ENCODE measurements around the gene CUX1.
"Not testable (repeated sequence)": the region's sequence is repeated elsewhere in the genome, so short reads cannot be mapped to it uniquely, and the experiment has no call there.

CUX1 gene

DNA sequence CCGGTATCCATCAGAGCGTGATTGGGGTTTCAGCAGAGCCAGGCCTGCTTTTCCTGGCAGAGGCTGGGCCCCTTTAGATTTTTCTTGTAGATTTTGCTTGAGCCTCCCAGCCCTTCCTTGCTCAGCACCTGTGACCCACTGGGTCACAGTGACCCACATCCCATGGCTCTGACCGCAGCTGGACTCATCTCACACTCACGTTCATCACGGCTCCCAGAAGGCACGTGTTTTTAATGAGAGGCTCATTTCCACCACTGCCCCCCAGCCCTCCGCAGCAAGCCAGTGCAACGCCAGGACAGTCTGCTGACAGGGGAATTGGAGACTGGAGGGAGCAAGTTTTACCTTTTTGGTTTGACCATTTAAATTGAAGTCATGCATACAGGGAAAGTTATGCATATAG, 155.7 kb downstream of the CUX1 start:
- intact Hi-C loops (cut with micrococcal nuclease), result no loop called here
- no peaks in the 10 kb centered on the region for H3K27me3 Mint-ChIP-seq
- no peak overlapping the region for H3K4me3 Mint-ChIP-seq
- H3K4me1 Mint-ChIP-seq (ENCODE audit: low read depth), result peaks cover 22% of the 10 kb centered on the region
- peaks cover 20% of the 10 kb centered on the region for H3K36me3 Mint-ChIP-seq (ENCODE audit: low read depth)
- no peaks in the 10 kb centered on the region for H3K9me3 Mint-ChIP-seq
- no peak overlapping the region for H3K27ac Mint-ChIP-seq

DNA sequence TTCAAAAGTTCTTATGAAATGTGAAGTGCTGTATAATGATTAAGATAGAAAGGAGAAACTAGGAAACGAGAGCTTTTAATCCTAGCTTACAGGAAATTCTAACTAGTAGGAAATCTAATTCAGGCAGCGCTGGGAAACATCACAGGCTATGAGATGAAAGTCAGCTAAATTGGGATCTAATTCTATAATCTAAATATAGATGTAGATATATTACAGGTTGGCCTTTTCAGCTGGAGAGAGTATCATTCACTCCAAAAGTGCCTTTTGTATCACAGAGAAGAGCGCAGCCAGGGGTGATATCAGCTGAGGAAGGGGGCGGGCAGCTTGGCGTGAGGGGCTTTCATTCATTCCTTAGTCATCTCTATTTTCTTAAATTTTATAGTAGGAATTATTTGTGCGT, 157.0 kb downstream of the CUX1 start:
- intact Hi-C loops (cut with micrococcal nuclease), result no loop called here
- H3K36me3 Mint-ChIP-seq (ENCODE audit: low read depth), result peaks cover 27% of the 10 kb centered on the region
- H3K27me3 Mint-ChIP-seq, result no peaks in the 10 kb centered on the region
- no peaks in the 10 kb centered on the region for H3K9me3 Mint-ChIP-seq
- no peak overlapping the region for H3K27ac Mint-ChIP-seq
- no peak overlapping the region for H3K4me3 Mint-ChIP-seq
- peaks cover 22% of the 10 kb centered on the region for H3K4me1 Mint-ChIP-seq (ENCODE audit: low read depth)

DNA sequence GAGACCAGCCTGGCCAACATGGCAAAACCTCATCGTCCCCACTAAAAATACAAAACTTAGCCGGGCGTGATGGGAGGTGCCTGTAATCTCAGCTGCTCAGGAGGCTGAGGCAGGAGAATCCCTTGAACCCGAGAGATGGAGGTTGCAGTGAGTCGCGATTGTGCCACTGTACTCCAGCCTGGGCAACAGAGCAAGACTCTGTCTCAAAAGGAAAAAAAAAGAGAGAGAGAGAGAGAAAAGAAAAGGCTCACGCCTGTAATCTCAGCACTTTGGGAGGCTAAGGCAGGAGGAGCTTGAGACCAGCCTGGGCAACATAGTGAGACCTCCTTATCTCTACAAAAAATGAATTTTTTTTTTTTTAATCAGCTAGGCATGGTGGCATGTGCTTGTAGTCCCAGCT, 157.6 kb downstream of the CUX1 start:
- H3K4me1 Mint-ChIP-seq (ENCODE audit: low read depth), result peaks cover 22% of the 10 kb centered on the region
- no peak overlapping the region for H3K27ac Mint-ChIP-seq
- no peak overlapping the region for H3K4me3 Mint-ChIP-seq
- no peaks in the 10 kb centered on the region for H3K27me3 Mint-ChIP-seq
- peaks cover 27% of the 10 kb centered on the region for H3K36me3 Mint-ChIP-seq (ENCODE audit: low read depth)
- no peaks in the 10 kb centered on the region for H3K9me3 Mint-ChIP-seq
- intact Hi-C loops (cut with micrococcal nuclease), result no loop called here

DNA sequence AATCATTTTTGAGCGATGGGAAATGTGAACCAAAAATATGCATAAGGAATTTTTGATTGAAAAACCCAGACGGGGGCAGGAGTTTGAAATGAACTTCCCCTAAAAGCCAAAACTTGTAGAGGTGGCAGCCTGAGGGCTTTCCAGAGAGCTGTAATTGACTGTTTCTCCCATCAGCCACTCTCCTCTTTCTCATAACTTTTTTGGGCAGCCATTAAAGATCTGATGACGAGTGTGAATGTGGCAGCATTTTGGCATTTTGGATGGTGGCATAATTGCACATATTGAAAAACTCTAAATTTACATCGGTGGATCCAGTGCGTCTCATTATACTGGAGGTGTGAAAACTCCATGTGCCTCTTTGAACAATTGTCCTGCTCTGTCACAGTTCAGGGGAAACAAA, 159.0 kb downstream of the CUX1 start:
- peaks cover 34% of the 10 kb centered on the region for H3K36me3 Mint-ChIP-seq (ENCODE audit: low read depth)
- H3K4me1 Mint-ChIP-seq (ENCODE audit: low read depth), result peaks cover 30% of the 10 kb centered on the region
- H3K4me3 Mint-ChIP-seq, result no peak overlapping the region
- H3K27me3 Mint-ChIP-seq, result no peaks in the 10 kb centered on the region
- no peaks in the 10 kb centered on the region for H3K9me3 Mint-ChIP-seq
- intact Hi-C loops (cut with micrococcal nuclease), result no loop called here
- no peak overlapping the region for H3K27ac Mint-ChIP-seq

DNA sequence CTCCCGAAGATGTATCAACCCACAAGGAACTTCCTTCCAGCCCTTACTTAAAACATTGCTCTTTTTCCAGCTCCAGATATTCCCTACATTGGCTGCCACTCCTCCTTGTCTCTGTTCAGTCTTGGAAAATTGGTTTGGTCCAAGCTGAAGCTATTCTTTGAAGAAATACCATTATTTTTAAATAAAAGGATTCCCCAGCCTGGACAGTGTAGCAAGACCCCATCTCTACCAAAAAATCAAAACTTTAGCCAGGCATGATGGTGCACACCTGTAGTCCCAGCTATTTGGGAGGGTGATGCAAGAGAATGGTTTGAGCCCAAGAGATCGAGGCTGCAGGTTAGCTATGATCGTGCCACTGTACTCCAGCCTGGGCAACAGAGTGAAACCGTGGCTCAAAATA, 159.8 kb downstream of the CUX1 start:
- no peak overlapping the region for H3K4me3 Mint-ChIP-seq
- intact Hi-C loops (cut with micrococcal nuclease), result no loop called here
- H3K27ac Mint-ChIP-seq, result no peak overlapping the region
- H3K9me3 Mint-ChIP-seq, result no peaks in the 10 kb centered on the region
- H3K4me1 Mint-ChIP-seq (ENCODE audit: low read depth), result peaks cover 38% of the 10 kb centered on the region
- peaks cover 30% of the 10 kb centered on the region for H3K36me3 Mint-ChIP-seq (ENCODE audit: low read depth)
- H3K27me3 Mint-ChIP-seq, result no peaks in the 10 kb centered on the region

DNA sequence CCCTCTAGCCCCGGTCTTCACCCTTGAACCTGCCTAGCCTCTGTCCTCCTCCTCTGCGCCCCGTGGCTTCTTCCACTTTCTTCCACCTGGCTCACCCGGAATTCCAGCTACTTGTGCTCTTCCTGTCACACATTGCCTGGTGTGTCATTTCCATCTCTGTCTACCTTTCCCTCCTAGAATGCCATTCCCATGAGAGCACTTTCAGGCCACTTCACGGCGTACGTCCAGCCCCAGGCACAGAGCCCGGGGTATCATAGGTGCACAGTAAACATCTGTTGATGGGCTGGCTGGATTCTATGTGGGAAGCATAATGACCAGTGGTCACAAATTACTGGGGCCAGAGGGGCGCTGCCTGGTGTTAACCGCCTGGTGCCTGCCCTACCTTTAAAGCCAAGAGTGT, 161.3 kb downstream of the CUX1 start:
- Mint-ChIP-seq H3K36me3 (ENCODE audit: low read depth) (peaks cover 24% of the 10 kb centered on the region), H3K27ac (no peak overlapping the region)
- intact Hi-C loops (cut with micrococcal nuclease), result no loop called here

DNA sequence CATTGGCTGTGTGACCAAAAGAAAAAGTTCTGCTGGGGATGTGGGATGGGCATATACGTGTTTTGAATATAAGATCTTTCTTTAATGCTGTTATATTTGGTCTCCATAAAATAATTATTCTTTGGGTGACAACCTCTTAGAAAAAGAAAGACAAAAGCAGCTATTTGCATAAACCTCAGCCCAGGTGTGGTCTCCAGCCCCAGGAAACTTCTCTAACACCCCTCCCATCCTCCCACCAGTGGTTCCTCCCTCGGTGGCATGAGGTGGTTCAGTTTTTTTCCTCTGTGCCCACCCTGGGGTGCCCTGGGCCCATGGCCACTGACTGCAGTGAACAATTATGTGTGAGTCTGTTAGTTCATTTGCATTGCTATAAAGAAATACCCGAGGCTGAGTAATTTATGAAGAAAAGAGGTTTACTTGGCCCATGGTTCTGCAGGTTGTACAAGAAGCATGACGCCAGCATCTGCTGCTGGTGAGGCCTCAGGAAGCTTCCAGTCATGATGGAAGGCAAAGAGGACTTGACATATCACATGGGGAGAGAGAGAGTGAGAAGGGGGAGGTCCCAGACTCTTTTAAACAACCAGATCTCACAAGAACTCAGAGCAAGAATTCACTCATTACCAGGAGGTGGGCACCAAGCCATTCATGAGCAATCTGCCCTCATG, 165.9 kb downstream of the CUX1 start:
- H3K4me1 Mint-ChIP-seq (ENCODE audit: low read depth), result peaks cover 36% of the 10 kb centered on the region
- H3K4me3 Mint-ChIP-seq, result no peak overlapping the region
- H3K27ac Mint-ChIP-seq, result no peak overlapping the region
- no peaks in the 10 kb centered on the region for H3K9me3 Mint-ChIP-seq
- no peaks in the 10 kb centered on the region for H3K27me3 Mint-ChIP-seq
- H3K36me3 Mint-ChIP-seq (ENCODE audit: low read depth), result peaks cover 33% of the 10 kb centered on the region
- intact Hi-C loops (cut with micrococcal nuclease), result no loop called here

More for the DNA sequence above, 161.3 kb downstream of the CUX1 start:
- no peak overlapping the region for H3K4me3 Mint-ChIP-seq
- H3K4me1 Mint-ChIP-seq (ENCODE audit: low read depth), result peaks cover 32% of the 10 kb centered on the region
- H3K27me3 Mint-ChIP-seq, result no peaks in the 10 kb centered on the region
- H3K9me3 Mint-ChIP-seq, result no peaks in the 10 kb centered on the region

DNA sequence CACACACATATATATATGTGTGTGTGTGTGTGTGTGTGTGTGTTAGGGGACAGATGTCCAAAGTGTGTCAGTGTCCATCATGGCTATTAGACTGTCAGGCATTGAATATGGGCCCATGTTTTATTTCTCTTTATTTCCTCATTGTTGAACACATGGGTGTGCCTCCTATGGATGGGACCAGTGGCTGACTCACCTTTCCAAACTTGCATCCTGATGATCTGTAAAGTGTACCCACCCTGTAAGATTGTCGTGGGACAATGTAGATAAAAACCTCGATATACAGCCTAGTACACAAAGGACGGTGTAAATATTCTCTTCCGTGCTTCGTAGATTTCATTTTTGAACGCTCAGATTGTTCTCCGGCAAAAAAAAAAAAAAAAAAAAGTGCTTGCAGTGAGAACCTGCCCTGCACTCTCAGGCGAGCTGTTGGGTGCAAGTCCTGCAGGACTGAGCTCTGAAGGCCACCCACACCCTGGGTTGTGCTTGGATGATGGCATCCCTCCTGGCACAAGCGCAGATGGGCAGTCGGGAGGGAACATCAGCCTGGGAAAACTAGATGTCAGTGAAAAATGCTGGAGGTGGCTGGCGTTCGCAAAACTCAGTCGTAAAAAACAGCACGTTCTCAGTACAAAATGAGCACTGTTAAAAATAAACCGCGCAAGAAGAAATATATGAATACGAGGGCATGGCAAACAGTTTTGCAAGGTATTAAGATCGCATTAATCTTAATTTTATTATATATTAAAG, 166.9 kb downstream of the CUX1 start:
- intact Hi-C loops (cut with micrococcal nuclease), result no loop called here
- Mint-ChIP-seq H3K9me3 (no peaks in the 10 kb centered on the region), H3K4me1 (ENCODE audit: low read depth) (peaks cover 40% of the 10 kb centered on the region), H3K36me3 (ENCODE audit: low read depth) (peaks cover 37% of the 10 kb centered on the region), H3K27me3 (no peaks in the 10 kb centered on the region), H3K4me3 (no peak overlapping the region), H3K27ac (no peak overlapping the region)

DNA sequence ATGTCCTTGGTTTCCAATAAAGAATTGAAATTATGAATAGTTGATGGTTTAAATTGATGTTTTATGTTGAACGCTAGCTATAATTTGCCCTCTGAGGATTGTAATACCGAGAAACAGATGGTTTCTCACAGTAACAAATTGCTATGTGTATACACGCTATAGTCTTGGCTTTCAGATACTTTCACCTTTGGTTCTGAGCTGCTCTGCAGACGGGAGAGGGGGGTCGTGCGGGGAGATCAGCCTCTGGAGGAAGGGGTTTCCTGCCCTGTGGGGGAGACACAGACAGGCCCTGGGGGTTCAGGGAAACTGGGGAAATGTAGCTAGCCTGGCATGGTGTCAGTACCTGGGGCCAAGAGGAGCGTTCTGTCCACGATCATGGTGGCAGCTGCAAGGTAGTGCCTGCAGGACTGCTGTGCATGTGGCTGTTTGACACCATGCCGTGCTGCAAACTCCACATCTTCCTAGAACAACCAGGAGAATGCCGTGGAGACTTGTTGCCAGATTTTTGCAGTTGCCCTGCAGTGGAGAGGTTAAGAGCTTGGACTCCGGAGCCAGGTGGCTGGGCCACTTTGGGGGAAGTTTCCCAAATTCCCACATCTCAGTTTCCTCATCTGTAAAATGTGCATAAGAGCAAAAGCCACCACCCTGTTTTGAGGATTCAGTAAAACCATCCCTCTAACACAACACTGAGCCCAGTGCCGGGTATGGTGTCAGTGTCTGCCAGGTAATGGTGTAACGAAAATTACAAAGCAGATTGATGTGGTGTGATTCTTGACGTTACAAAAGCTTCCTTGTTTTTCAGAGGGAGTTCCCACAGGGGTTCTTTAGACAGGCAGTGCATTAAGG, 167.9 kb downstream of the CUX1 start:
- H3K27ac Mint-ChIP-seq, result no peak overlapping the region
- H3K9me3 Mint-ChIP-seq, result no peaks in the 10 kb centered on the region
- no peak overlapping the region for H3K4me3 Mint-ChIP-seq
- no peaks in the 10 kb centered on the region for H3K27me3 Mint-ChIP-seq
- intact Hi-C loops (cut with micrococcal nuclease), result no loop called here
- H3K36me3 Mint-ChIP-seq (ENCODE audit: low read depth), result peaks cover 40% of the 10 kb centered on the region
- H3K4me1 Mint-ChIP-seq (ENCODE audit: low read depth), result peaks cover 40% of the 10 kb centered on the region

DNA sequence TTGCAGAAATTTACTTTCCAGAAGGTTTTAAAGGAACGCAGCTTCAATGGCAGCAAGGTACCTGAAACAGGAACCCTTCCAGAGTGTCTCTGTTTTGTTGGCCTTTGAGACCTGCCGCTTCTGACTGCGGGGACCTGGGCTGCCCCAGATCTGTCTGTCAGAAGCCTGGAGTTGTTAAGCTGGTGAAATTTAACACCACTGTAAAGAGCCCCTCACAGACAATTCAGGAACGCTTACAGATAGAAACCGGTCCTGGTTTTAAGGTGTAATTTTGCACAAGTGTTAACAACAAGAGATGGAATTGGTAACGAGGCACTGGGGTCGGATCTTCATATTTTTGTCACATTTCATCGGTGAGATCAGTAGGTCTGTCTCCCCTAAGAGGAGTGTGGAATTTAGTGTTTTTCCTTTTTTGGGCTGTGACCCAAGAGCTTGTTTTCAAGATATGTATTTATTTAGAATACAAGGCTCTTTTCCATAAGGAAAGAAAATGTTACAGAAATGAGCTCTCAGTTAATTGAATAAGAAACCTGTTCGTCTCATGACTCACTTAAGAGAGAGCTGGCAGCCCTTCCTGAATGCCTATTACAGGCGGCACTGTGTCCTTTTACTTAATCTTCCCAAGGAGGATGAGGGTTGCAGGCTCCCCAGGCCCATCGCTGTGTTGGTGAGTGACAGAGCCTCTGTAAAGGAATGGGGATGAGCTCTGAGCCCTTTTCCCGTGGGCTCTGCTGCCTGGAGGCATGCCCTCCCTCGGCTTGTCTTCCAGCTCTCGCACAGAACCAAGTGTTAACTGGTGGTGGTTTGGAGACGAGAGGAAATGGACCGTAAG, 168.7 kb downstream of the CUX1 start:
- Mint-ChIP-seq H3K27me3 (no peaks in the 10 kb centered on the region), H3K27ac (no peak overlapping the region), H3K4me1 (ENCODE audit: low read depth) (peaks cover 43% of the 10 kb centered on the region), H3K9me3 (no peaks in the 10 kb centered on the region), H3K4me3 (no peak overlapping the region), H3K36me3 (ENCODE audit: low read depth) (peaks cover 34% of the 10 kb centered on the region)
- intact Hi-C loops (cut with micrococcal nuclease), result no loop called here

DNA sequence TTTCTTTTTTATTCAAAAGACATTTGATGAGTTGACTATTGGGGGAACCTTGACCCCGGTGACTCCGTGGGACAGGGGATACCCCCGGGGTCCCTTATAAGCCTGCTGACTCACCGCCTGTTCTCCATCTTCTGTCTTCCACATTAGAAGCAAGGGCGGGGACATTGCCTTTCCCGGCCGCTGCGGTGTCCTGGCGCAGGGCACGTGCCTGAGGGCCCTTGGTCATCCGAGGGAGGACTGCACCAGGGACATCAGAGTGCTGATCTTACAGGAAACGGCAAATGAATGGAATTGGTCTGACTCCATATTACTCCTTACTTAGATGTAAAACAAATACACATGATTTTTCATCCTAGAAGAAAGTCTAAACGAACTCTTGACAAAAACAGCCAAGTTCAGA, 170.1 kb downstream of the CUX1 start:
- peaks cover 34% of the 10 kb centered on the region for H3K36me3 Mint-ChIP-seq (ENCODE audit: low read depth)
- intact Hi-C loops (cut with micrococcal nuclease), result no loop called here
- H3K9me3 Mint-ChIP-seq, result no peaks in the 10 kb centered on the region
- H3K27me3 Mint-ChIP-seq, result no peaks in the 10 kb centered on the region
- H3K4me3 Mint-ChIP-seq, result no peak overlapping the region
- H3K27ac Mint-ChIP-seq, result peak overlapping the region; percentile 54
- peaks cover 41% of the 10 kb centered on the region for H3K4me1 Mint-ChIP-seq (ENCODE audit: low read depth)

DNA sequence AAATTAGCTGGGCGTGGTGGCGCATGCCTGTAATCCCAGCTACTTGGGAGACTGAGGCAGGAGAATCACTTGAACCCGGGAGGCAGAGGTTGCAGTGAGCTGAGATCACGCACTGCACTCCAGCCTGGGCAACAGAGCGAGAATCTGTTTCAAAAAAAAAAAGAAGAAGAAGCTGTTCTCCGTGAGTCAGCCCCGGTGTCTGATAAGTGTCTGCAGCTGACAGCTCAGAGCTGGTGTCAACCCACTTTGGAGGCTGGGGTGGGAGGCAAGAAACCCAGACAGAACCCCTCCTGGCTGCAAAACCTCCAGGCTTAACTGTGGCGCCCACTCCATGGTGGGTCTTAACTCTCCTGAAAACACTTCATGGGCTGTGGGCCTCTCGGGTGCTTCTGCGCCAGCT, 170.6 kb downstream of the CUX1 start:
- Mint-ChIP-seq H3K4me1 (ENCODE audit: low read depth) (peaks cover 41% of the 10 kb centered on the region), H3K36me3 (ENCODE audit: low read depth) (peaks cover 34% of the 10 kb centered on the region), H3K27ac (peak overlapping the region; percentile 54)
- H3K27me3 Mint-ChIP-seq; H3K9me3 Mint-ChIP-seq; intact Hi-C loops (cut with micrococcal nuclease); H3K4me3 Mint-ChIP-seq: not testable (repeated sequence)

DNA sequence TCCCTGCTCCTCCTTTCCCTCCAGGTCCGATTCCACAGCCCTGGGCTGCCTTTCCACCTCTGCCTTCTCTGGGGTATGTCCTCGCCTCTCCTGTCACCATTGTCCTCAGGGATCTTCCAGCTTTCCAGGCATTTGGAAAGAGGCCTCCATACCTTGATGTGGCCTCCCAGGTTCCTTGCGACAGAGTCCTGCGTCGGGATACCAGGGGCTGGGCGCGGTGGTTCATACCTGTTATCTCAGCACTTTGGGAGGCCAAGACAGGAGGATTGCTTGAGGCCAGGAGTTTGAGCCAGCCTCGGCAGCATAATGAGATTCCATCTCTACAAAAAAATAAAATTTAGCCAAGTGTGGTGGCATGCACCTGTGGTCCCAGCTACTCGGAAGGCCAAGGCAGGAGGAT, 171.1 kb downstream of the CUX1 start:
- no peak overlapping the region for H3K4me3 Mint-ChIP-seq
- H3K4me1 Mint-ChIP-seq (ENCODE audit: low read depth), result peaks cover 41% of the 10 kb centered on the region
- H3K36me3 Mint-ChIP-seq (ENCODE audit: low read depth), result peaks cover 30% of the 10 kb centered on the region
- H3K9me3 Mint-ChIP-seq, result no peaks in the 10 kb centered on the region
- no peaks in the 10 kb centered on the region for H3K27me3 Mint-ChIP-seq
- peak overlapping the region; percentile 54 for H3K27ac Mint-ChIP-seq
- intact Hi-C loops (cut with micrococcal nuclease), result no loop called here
